ENCODE results near the gene ZDHHC14. TPM values are rescaled to one million over a fixed set of nuclear protein-coding genes. Genes with fewer than 3 reads are reported as not detected.

The ZDHHC14 gene
- total RNA-seq, 4 donors from 2014 or later, result 9.1 to 20.6 (median 12.5) TPM

- Histone ChIP-seq H3K4me1 (no peaks in the 10 kb centered on the region), H3K27ac (no peak overlapping the region), H3K27me3 (no peaks in the 10 kb centered on the region), H3K36me3 (no peaks in the 10 kb centered on the region), H3K4me3 (no peak overlapping the region), H3K9me3 (no peaks in the 10 kb centered on the region)
- TF ChIP-seq POLR2A (IDR thresholded peaks at IDR 0.05), result no peak
- TF ChIP-seq, protein P1, sequence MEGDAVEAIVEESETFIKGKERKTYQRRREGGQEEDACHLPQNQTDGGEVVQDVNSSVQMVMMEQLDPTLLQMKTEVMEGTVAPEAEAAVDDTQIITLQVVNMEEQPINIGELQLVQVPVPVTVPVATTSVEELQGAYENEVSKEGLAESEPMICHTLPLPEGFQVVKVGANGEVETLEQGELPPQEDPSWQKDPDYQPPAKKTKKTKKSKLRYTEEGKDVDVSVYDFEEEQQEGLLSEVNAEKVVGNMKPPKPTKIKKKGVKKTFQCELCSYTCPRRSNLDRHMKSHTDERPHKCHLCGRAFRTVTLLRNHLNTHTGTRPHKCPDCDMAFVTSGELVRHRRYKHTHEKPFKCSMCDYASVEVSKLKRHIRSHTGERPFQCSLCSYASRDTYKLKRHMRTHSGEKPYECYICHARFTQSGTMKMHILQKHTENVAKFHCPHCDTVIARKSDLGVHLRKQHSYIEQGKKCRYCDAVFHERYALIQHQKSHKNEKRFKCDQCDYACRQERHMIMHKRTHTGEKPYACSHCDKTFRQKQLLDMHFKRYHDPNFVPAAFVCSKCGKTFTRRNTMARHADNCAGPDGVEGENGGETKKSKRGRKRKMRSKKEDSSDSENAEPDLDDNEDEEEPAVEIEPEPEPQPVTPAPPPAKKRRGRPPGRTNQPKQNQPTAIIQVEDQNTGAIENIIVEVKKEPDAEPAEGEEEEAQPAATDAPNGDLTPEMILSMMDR (IDR thresholded peaks at IDR 0.05), result no peak
- no peak for DNase-seq
Measured at GRCh38 chr6:157637516-157637915, 256.5 kb downstream of the ZDHHC14 start.

GRCh38 chr6:157637941-157638662 lies 257.1 kb downstream of the ZDHHC14 start:
- Histone ChIP-seq H3K4me1 (no peaks in the 10 kb centered on the region), H3K9me3 (no peaks in the 10 kb centered on the region), H3K27ac (no peak overlapping the region), H3K4me3 (no peak overlapping the region), H3K36me3 (no peaks in the 10 kb centered on the region), H3K27me3 (no peaks in the 10 kb centered on the region)
- no peak for TF ChIP-seq POLR2A (IDR thresholded peaks at IDR 0.05)
- TF ChIP-seq, protein P1 (IDR thresholded peaks at IDR 0.05), result no peak
- no peak for DNase-seq

DNA sequence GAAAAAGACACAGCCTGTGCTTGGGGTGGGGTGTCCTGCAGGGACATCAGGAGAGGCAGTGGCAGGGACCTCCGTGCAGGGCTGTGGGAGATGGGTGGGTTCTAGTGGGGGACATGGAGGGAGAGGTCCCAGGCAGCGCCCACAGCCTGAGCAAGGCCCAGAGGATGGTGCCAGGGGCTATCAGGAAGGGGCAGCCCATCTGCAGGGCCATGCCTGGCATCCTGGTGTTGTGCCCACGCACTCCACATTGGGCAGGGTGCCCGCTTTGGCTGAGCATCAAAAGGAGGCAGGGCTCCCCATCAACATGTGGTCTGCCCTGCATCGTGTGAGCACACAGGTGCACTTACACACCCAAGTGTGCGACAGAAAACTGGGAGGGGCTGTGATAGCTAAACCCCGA lies 257.8 kb downstream of the ZDHHC14 start:
- Histone ChIP-seq H3K4me3 (no peak overlapping the region), H3K36me3 (no peaks in the 10 kb centered on the region), H3K27ac (no peak overlapping the region), H3K4me1 (no peaks in the 10 kb centered on the region), H3K27me3 (no peaks in the 10 kb centered on the region), H3K9me3 (no peaks in the 10 kb centered on the region)
- TF ChIP-seq, protein P1 (IDR thresholded peaks at IDR 0.05), result no peak
- no peak for TF ChIP-seq POLR2A (IDR thresholded peaks at IDR 0.05)
- DNase-seq, result no peak

DNA sequence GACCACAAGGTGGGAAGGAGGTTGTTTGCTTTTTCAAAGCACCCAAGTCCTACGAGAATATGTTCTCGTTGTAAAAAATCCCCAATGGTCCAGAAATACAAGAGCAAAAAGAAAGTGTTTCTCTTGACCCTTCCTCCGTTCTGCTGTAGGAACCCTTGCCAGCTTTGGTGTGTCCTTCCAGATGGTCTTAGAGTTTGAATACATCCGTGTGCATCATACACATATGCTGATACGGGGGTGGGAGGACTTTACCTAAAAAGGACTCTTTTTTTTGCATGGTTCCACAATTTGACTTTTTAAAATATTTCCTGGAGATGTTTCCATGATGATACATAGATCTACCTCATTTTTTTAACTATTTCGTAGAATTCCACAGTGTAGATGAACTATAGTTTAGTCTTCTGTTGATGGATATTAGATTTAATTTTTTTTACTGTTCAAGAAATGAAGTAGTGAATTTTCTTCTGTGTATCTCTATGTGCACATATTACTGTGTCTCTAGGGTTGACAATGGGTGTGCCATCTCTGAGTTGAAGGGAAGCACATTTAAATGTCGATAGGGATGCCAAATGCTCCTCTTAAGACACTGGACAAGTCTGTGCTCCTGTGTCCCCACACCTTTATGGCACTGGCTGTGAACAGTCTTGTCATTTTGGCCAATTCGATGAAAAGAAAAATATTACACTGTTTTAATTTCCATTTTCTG lies 259.9 kb downstream of the ZDHHC14 start:
- Histone ChIP-seq H3K4me3 (no peak overlapping the region), H3K27ac (no peak overlapping the region), H3K9me3 (no peaks in the 10 kb centered on the region), H3K4me1 (no peaks in the 10 kb centered on the region), H3K36me3 (no peaks in the 10 kb centered on the region), H3K27me3 (no peaks in the 10 kb centered on the region)
- DNase-seq, result no peak
- TF ChIP-seq, protein P1 (IDR thresholded peaks at IDR 0.05), result no peak
- TF ChIP-seq POLR2A (IDR thresholded peaks at IDR 0.05), result no peak

GRCh38 chr6:157641837-157642236 lies 260.8 kb downstream of the ZDHHC14 start:
- no peaks in the 10 kb centered on the region for H3K36me3 ChIP-seq
- DNase-seq, result no peak
- no peak for TF ChIP-seq POLR2A (IDR thresholded peaks at IDR 0.05)
- TF ChIP-seq, protein P1 (IDR thresholded peaks at IDR 0.05), result no peak
- H3K4me3 ChIP-seq, result no peak overlapping the region
- H3K27ac ChIP-seq, result no peak overlapping the region
- H3K27me3 ChIP-seq, result no peaks in the 10 kb centered on the region
- H3K4me1 ChIP-seq, result no peaks in the 10 kb centered on the region
- H3K9me3 ChIP-seq, result no peaks in the 10 kb centered on the region

Data from Peyer's patch (tissue), 4 donors.